UCSD-AML1 (cell line): ENCODE data around the gene CYP4F3.
"Not testable (repeated sequence)": the region's sequence is repeated elsewhere in the genome, so short reads cannot be mapped to it uniquely, and the experiment has no call there.

Experiments used
- DNase-seq: peaks from one replicate; lab custom pipeline; 2025; ENCODE audit not compliant: unreplicated experiment; lab: John Stamatoyannopoulos, UW

CYP4F3 gene

GRCh38 chr19:15666883-15667282 is 26.2 kb downstream of the CYP4F3 start:
- DNase-seq, result no peak

GRCh38 chr19:15669440-15669839 is 28.7 kb downstream of the CYP4F3 start:
- no peak for DNase-seq

DNA sequence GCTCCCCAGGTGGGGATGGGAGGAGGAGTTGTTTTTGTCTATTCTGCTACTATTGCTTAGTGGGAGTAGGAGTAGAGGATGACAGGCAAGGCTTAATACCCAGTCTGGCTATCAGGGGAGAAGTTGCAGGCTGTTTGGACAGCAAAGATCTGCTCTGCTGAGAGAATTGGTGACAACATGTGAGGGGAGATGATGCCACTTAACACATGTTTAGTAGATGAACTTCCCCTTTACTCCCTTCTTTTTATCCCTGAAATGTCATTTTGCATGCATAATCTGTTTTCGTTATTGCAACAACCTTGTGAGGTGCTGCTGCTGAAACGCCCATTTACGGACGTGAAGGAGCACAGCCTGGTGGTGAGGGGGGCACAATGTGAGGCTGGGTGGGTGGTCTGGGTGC is 29.2 kb downstream of the CYP4F3 start:
- no peak for DNase-seq

DNA sequence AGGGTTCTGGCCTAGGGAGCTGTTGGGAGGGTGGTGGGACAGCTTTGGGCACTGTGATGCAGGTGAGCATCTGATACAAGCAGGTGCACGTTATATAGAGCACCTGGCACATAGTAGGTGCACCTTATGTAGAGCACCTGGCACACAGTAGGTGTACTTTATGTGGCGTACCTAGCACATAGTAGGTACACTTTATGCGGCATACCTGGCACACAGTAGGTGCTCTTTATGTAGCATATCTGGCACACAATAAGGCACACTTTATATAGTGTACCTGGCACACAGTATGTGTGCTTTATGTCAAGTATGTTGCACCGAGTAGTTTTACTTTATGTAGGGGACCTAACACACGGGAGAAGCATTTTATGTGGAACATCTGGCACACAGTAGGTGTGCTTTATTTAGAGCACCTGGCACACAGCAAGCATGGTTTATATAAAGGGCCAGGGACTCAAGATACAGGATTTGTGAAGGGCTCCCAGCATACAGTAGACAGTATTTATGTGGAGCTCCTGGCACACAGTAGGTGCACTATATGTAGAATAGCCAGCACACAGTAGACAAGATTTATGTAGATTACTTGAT is 30.6 kb downstream of the CYP4F3 start:
- no peak for DNase-seq

DNA sequence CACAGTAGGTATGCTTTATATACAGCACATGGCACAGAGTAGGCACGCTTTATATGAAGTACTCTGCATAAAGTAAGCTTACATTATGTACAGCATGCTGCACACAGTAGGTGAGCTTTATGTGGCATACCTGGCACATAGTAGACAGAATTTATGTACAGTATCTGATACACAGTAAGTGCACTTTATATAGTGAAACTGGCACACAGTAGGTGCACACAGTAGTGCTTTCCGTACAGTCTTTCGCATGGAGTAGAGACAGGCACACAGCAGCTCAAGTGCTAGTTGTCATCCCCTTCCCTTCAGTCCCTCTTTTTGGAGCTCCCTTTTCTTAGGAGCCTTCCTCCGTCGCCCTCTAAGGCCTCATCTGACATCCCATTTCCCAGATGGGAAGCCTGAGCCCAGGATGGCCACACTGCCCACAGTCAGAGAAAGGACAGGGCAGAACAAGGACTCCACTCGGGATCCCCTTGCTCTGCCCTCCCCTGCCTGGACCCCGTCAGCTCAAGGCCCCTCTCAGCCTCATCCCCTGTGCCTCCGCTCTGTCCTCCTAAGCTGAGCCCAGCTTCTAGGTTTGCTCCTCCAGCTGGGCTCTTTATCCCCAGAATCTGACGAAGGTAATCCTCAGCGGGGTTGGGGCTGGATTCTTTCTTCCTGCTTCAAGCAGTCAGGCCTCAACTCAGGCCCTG is 31.3 kb downstream of the CYP4F3 start:
- no peak for DNase-seq

DNA sequence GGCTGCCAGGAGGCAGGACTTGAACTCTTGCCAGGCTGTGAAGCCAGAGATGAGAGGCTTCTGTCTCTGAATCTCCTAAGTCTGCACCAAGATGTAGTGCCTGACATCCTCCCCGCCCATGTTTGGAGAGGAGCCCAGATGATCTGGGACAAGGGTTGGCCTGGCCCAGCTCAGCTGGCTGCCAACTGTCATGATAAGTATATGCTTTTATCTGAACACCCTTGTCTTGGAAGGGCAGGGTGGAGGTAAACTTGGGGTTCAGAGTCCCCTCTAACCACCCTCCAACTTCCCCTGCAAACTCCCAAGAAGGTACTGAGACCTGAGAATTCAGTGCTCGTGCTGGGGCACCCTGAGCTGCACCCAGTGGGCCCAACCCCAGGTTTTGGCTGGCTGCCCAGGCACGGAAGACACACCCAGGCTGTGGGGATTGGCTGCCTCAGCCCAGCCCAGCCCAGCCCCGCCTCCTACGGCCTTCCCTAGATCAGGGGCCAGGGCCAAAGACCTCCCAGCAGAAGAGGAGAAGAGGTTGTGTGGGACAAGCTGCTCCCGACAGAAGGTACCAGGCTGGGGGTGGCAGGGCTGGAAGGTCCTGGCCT is 32.0 kb downstream of the CYP4F3 start, which contains the start of gene CYP4F12:
CYP4F12 (plus strand) TSS at position 508 of the 596 bp plus-strand sequence. CDS start 443 bp downstream, outside the sequence.
- DNase-seq, result no peak

GRCh38 chr19:15673176-15673654 is 32.5 kb downstream of the CYP4F3 start:
- DNase-seq, result no peak

- DNase-seq, result no peak
Observed at GRCh38 chr19:15675560-15675959, 34.9 kb downstream of the CYP4F3 start.

GRCh38 chr19:15679089-15679488 is 38.4 kb downstream of the CYP4F3 start:
- no peak for DNase-seq

DNA sequence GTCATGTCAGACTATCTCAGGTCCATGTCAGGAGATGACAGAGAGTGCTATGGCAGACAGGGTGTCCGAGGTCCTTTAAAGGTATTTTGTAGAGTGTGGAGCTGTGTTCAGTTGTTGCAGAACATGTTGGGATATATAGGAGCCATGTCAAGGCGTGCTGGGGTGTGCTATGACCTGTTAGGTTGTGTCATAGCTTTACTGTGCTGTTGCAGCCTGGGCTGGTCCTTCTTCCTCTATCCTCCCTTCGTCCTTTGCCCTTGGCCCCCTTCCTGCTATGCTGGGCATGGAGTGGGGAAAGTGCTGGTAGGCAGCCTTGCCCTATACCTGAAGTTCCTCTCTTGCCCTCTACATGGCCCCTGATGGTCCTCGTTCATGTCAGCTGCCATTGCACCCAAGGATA is 39.2 kb downstream of the CYP4F3 start:
- DNase-seq, result not testable (repeated sequence)

GRCh38 chr19:15680478-15681322 is 40.0 kb downstream of the CYP4F3 start:
- DNase-seq, result no peak

- DNase-seq, result no peak
Observed at GRCh38 chr19:15683411-15683810, 42.7 kb downstream of the CYP4F3 start.

DNA sequence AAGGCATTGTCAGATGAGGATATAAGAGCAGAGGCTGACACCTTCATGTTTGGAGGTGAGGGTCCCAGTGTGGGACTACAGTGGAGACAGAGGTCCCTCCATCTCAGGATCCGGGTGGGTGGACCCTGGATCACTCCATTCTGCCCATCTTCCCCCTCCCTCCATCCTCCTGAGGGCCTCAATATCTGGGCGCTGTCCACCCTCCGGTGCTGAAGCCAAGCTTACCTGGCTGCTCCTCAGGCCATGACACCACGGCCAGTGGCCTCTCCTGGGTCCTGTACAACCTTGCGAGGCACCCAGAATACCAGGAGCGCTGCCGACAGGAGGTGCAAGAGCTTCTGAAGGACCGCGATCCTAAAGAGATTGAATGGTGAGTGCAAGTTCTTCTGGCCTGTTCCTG is 44.1 kb downstream of the CYP4F3 start:
- DNase-seq, result no peak

DNA sequence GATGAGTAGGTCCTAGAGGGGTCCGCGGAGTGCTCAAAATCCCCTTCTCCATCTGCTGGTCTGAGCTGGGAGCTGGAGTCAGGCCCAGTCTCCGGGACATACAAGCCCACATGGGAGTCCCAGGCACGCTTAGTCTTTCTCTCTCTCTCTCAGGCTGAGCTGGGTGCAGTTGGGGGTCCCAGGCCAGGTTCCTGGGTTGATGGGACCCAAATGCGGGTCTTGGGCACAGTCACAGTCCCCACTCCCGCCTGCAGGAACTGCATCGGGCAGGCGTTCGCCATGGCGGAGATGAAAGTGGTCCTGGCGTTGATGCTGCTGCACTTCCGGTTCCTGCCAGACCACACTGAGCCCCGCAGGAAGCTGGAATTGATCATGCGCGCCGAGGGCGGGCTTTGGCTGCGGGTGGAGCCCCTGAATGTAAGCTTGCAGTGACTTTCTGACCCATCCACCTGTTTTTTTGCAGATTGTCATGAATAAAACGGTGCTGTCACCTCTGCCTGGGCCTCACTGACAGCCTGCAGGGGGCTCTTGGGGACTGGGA is 56.0 kb downstream of the CYP4F3 start:
- DNase-seq, result no peak

DNA sequence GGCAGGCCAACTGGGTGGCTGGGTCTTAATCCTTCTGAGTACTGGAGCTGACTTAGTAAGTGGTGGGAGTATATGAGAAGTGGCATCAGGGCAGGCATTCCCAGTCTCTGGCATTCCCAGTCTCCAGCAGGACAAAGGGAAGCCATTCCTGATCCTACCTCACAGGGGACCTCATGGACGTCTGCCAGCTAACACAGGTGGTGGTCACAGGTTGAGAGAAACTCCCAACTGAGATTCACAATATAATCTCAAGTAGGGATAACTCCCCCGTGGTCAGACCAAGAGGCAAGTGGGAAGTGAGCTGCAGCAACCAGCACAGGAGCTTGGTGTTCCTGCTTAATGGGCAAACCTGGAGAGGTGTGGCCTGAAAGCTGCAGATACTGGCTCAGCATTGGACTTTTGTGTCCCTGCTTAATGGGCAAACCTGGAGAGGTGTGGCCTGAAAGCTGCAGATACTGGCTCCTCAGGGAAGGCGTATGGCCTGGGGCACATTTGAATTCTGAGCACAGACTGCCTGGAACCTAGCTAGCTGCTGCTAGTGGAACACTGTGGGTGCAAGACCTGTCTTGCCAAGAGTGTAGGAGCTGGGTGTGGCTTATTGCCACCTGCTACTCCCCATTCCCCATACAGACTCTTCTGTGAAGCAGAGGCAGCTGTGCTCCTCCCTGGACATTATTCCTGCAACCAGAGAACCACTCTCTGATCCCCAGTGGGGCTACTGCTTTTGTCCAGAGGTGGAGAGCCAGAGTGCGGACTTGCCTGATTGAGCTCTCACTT is 61.2 kb downstream of the CYP4F3 start:
- no peak for DNase-seq

DNA sequence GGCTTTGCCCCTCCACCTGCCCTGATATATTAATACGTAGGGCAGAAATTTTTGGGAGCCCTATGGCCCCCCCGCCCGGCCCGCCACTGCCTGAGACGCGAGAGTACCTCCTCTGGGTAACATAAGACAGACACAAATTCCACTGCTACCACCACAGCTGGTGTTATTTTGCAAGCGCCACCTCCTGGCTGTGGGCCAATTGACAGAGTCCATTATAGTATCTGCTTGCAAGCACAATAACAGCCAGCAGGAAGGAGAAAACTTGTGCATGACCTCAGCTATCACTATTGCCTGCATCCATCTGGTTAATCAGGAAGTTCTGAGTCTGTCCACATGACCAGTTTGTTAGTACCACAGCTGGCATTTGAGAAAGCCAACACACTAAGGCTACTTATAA is 61.8 kb downstream of the CYP4F3 start:
- peak; percentile 37 for DNase-seq
